Dedifferentiated amniotic fluid mesenchymal stem cell (primary cell): ENCODE measurements around the gene ZAP70.

Source experiments
- DNase-seq: peaks from one replicate; pipeline ENCODE4 v3.0.0-alpha.2; 2016; ENCODE audit errors: extremely low spot score

The ZAP70 gene

GRCh38 chr2:97716695-97717612 lies 3.6 kb downstream of the ZAP70 start:
- DNase-seq, result no peak

DNA sequence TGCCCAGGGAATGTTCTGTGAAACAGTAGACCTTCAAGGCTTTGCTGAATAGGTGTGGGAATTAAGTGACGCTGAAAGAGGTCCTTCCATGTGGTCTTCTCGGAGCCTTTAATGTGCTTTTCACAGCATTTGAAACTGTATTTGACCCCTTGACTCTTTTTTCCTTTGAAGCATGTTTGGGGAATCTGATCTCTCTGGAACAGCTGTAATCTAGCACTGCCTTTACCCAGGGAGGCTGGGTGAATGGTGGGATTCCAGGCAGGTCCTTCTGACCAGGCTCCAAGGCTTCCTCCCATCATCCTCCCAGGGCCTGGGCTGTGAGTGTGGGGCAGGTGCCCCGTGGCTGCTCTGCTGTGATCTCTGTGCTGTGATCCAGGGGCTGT lies 4.2 kb downstream of the ZAP70 start:
- no peak for DNase-seq

GRCh38 chr2:97718051-97718882 lies 4.9 kb downstream of the ZAP70 start:
- DNase-seq, result no peak

DNA sequence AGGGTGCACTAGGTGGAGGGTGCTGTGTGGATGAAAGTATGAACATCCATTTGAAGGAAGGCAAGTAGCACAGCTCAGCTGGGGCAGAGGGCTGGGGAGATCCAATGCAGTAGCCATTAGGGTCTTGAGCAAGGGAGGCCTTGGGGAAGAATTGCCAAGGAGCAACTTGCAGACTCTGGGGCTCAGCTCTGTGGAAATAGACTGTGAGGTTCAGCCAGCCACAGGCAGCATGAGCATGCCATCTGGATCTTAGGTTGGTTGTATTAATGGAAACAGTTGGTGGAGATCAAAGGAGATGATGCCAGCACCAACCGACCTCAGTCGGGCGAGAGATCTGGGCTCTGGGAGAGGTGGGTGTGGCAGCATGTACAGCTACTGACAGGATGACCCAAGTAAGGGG lies 5.6 kb downstream of the ZAP70 start:
- DNase-seq, result no peak

DNA sequence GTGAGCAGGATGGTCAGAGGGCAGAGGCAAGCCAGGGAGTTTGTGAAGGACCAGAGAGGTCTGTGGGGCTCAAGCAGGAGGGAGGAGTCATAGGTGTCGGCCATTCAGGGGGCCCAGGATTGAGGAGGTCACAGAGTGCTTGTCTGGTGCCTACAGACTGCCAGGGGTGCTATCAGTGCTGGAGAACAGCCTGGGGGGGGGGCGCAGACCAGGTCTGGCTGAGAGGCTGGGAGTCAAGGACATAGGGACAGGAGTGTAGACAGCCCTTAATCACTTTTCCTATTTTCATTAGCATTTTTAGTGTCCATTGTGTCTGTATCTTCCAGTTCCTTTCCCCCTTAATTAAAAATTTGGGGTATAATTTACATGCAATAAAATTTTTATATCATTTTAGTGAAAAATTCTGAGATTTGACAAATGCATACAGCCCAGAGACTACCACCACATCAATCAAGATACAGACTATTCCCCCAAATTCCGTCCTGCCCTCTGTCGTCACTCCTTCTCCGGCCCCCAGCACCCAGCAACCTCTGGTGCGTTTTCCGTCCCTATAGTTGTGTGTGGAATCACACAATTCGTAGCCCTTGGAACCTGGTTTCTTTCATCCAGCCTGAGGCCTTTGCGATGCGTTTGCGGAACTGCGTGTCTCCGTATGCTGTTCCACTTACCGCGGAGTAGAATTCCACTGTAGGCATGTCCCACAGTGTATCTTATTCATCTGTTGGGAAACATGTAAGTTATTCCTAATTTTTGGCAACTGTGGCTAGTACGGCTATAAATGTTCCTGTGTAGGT lies 6.2 kb downstream of the ZAP70 start:
- DNase-seq, result no peak

DNA sequence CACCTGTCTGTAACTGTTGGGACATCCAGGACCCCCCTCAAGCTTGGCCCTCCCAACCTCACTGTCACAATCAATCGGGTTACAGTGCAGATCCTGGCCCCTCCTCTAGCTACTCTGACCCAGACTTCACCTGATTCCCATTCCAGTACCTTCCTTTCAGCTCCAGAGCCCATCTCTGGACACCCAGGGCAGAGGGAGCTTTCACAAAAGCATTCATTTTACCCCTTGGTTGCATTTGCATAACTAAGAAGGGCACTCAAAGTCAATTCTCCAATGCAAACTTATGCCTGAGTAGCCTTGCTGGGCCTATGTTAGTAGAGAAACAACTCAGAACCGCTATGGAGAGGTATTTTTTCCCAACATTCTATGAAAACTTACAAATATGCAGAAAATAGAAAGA lies 7.4 kb downstream of the ZAP70 start:
- DNase-seq, result no peak

- no peak for DNase-seq
Observed at GRCh38 chr2:97722227-97722626, 8.9 kb downstream of the ZAP70 start.

DNA sequence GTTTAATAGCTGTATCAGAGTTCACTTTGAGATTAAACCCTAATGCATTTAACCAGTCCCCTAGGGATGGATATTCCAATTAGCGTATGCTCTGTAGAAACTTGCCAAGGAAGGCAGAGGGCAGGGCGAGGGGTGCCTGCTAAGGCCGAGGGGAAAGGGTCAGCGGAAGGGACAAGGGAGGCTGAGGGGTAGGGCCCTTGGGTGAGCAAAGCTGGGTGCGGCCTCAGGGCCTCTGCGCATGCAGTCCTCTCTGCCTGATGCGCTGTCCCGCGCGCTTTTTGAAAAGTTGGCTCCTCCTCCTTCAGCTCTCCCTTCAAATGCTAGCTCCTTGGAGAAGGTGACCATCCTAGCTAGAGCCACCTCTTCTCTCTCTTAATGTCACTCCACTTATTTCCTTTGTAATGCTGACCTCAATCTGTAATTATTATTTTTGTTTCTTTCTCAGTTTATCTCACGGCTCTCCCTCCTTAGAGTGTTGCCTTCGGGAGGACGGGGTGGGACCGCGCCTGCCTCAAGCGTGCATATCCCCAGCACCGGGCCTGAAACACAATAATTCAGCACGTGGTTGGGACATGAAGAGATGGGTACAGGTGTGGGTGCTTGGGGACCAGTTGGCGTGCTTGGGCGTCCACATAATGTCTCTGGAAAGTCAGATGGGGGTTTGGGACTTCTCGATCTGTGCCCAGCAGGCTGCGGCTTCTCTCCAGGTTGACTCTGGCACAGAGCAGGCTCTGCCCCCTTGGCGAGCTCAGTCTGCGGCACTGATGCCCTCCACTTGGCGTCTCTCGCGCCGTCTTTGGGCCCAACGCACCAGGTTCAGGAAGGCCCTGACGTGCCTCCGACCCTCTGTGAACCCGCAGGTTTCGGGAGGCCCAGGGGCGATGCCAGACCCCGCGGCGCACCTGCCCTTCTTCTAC lies 10.0 kb downstream of the ZAP70 start:
- DNase-seq, result no peak

- DNase-seq, result no peak
Observed at GRCh38 chr2:97724073-97724410, 10.7 kb downstream of the ZAP70 start.

DNA sequence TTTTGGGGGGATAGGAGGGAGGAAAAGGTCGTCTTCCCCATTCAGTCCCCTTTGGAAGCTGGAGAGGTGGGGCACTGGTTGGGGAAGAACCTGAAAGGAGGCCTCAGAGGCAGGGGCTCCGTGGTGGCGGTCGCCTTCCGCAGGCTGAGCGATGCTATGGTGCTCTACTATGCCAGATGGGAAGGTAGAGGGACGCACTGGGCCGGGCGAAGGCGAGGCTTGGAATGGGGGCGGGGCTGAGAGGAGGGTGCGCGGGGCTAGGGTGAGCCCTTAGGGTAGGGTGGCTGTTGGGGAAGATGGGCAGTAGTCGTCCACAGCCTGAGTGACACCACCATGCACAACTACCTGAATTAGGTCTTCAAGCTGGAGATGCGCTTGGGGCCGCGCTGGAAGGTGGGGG lies 11.1 kb downstream of the ZAP70 start:
- DNase-seq, result no peak

DNA sequence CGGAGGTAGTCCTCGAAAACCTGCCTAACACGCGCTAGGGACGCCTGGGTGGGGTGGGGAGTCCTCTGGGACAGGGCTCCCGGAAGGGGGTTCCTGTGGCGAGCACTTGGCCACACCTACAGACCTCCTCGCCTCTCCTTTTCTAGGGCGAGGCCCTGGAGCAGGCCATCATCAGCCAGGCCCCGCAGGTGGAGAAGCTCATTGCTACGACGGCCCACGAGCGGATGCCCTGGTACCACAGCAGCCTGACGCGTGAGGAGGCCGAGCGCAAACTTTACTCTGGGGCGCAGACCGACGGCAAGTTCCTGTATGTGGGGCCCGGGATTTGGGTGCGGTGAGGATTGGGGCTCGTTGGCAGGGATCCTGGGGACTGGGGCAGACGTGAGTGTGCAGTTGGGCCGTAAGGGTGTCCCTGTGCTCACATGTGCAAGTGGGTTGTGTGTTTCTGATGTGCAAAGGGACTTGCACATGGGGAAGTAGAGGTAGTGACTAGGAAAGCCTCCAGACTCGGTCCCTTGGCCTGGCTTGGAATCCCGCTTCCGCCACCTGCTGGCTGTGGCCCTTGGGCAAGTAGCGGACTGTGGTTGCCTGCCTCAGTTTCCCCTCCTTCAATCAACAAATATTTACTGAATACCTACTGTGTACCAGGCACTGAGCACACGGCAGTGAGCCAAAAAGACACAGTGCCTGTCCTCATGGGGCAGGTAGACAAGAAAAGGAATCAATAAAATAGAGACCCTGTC lies 11.7 kb downstream of the ZAP70 start:
- no peak for DNase-seq

GRCh38 chr2:97726261-97727064 lies 13.1 kb downstream of the ZAP70 start:
- DNase-seq, result no peak

DNA sequence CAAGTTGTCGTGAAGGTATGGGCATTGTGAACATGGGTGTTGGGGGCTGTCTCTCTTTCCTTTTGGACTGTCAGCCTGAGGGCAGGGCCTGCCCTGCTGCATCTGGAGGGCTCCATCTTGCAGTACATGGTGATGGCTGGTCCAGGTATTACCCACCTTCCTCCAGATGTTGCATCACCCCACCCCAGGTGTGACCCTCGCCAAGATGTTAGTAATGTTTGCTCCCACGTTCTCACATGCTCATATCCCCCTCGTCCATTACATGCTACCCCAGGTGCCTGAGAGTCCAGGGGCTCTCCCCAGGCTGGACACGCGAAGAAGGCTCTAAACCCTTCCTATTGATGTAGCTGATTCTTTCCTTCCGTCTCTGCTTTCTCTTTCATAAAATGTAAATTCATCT lies 13.9 kb downstream of the ZAP70 start:
- DNase-seq, result no peak

DNA sequence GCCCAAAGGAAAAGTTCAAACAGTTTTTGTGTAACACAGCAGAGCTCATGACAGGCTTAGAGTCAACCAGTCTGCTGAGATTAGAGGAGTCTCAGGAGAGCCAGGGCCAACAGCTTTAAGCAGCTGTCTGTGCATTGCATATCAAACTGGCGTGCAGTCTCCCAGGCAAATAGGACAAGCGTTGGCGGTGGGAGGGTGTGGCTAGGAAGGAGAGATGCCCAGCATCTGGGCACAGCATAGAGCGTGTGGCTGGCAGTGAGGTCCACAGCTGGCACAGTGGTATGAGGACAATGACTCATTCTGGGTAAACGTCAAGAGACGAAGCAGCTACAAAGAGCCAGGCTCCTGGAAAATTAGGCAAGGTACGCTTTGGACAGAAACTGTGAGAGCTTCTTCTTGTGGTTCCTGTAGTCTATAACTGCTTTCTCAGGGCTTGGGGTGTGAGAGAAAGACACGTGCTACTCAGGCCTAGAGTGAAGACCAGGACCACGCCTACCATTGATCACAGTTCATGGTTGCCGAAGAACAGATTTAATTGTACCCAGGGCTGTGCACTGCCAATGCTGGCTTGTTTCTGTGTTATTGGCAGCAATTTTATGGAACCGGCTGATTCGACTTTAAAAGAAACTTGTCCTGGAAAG lies 14.8 kb downstream of the ZAP70 start:
- no peak for DNase-seq

GRCh38 chr2:97730245-97730644 lies 16.9 kb downstream of the ZAP70 start:
- DNase-seq, result no peak

DNA sequence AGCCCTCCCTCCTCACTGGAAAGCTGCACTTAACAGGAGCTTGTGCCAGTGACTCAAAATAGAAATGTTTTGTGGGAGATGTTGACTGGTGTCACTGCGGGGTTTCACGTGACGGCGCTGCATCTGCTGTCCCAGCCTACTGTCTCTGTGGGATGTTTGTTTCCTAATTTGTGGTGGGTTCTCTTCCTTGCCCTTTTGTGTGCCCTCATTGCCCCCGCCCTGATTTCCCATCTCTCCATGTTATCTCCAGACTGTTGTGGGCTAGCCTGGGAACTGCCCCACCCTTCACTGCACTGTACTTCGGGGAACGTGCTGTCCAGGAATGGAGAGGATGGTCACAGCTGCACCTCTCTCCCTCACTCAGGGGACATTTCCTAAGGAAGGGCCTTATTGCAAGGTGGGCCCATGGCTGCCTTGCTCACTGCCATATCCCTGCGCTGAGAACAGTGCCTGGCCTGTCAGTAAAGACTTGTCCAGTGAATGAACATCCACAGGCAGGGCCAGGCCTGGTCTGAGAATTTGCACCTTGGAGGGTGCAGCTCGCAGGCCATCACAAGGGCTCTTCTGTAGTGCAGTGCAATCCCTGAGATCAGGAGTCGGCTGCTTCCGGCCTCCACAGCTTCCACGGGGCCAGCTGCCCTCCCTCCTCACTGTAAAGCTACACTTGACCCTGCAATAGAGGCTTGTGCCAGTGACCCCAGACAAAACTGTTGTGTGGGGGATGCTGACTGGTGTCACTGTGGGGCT lies 18.1 kb downstream of the ZAP70 start:
- DNase-seq, result no peak

GRCh38 chr2:97732436-97733340 lies 19.3 kb downstream of the ZAP70 start:
- no peak for DNase-seq
